Sigmoid colon (tissue), 7 donors: ENCODE measurements around the gene RASA1. TPM values are rescaled to one million over a fixed set of nuclear protein-coding genes. Genes with fewer than 3 reads are reported as not detected.

Source experiments
- DNase-seq: peaks from one replicate; pipeline ENCODE4 v3.0.0-alpha.2; 2019
- H3K27ac ChIP-seq, 4 donors: fragments of 200-600 bp; sonication (generic); one replicate each; pipeline ENCODE4 v1.5.1; 2016 to 2019; ENCODE audit warnings: mild to moderate bottlenecking in 1 of 4
- H3K27me3 ChIP-seq, 3 donors: fragments of 200-600 bp; sonication (generic); one replicate each; pipeline ENCODE4 v1.5.1; 2019; ENCODE audit warnings: mild to moderate bottlenecking in 1 of 3
- H3K36me3 ChIP-seq, 4 donors: fragments of 200-600 bp; sonication (generic); one replicate each; pipeline ENCODE4 v1.5.1; 2016 to 2019
- H3K4me1 ChIP-seq, 4 donors: fragments of 200-600 bp; sonication (generic); one replicate each; pipeline ENCODE4 v1.5.1; 2017 to 2019
- H3K4me3 ChIP-seq, 4 donors: fragments of 200-600 bp; sonication (generic); one replicate each; pipeline ENCODE4 v1.5.1; 2017 to 2019; ENCODE audit warnings: mild to moderate bottlenecking in 2 of 4, moderate library complexity in 1 of 4
- H3K9me3 ChIP-seq, 4 donors: fragments of 200-600 bp in 3 of 4; sonication (generic) in 3 of 4; one replicate each; pipeline versions ENCODE4 v1.5.1 to v1.6.1; 2013 to 2019
- CTCF ChIP-seq, 4 experiments: fragments of 450-650 bp in 3 of 4; fragments of 200-600 bp in 1 of 4; IDR thresholded peaks; one replicate each; pipeline ENCODE4 v1.5.1; 2016 to 2019; ENCODE audit warnings: antibody characterized with exemption in 4 of 4, mild to moderate bottlenecking in 3 of 4, moderate library complexity in 2 of 4
- EP300 ChIP-seq, 4 donors: sonication (generic); formaldehyde crosslinking; IDR thresholded peaks; one replicate each; pipeline ENCODE4 v1.6.1; 2017; ENCODE audit warnings: antibody characterized with exemption in 4 of 4
- POLR2A ChIP-seq, 2 donors: fragments of 450-650 bp; IDR thresholded peaks; one replicate each; pipeline ENCODE4 v1.6.1; 2016; ENCODE audit warnings: antibody characterized with exemption in 2 of 2, mild to moderate bottlenecking in 2 of 2, moderate library complexity in 2 of 2
- POLR2AphosphoS5 ChIP-seq, 4 donors: sonication (generic); formaldehyde crosslinking; IDR thresholded peaks; one replicate each; pipeline ENCODE4 v1.6.1; 2017; ENCODE audit warnings: antibody characterized with exemption in 4 of 4
- WGBS, 2 donors: extraction: QIAGEN DNeasy Blood & Tissue Kit; methylation state at CpG; one replicate each; pipeline ENCODE4 v1.1.7; 2013; 5-methylcytosine and 5-hydroxymethylcytosine counted together
- intact Hi-C: fragments of 100-400 bp; cut with DNase I; formaldehyde crosslinking; loops from one replicate; pipeline ENCODE4 v1.15.1; 2023
- polyA plus RNA-seq, 3 donors: library from polyadenylated mRNA; stranded (reverse); fragments of 200-250 nt; gene quantifications; one replicate each; pipeline ENCODE4 v1.2.3, GENCODE V29; 2013
- total RNA-seq, 4 donors: library from RNA; depleted of rRNA; stranded (reverse); fragments of >200 nt; gene quantifications; one replicate each; pipeline ENCODE4 v1.1.0, GENCODE V29; 2016
- donor health status: healthy with polysubstance abuse.
- donor health status: Bipolar disorder and iron deficiency.
- donor health status: healthy.

The RASA1 gene
- total and polyA plus RNA-seq, 7 donors, result 9.0 to 30.0 (median 22.7) TPM

- intact Hi-C loops, result no loop called here
- no peaks in the 10 kb centered on the region for H3K4me1 ChIP-seq
- DNase-seq, result no peak
- H3K9me3 ChIP-seq, result no peaks in the 10 kb centered on the region
- TF ChIP-seq POLR2A (IDR thresholded peaks at IDR 0.05), result no peak
- TF ChIP-seq EP300 (IDR thresholded peaks at IDR 0.05), result no peak
- no peak for TF ChIP-seq CTCF (IDR thresholded peaks at IDR 0.05)
- no peak for TF ChIP-seq POLR2AphosphoS5 (IDR thresholded peaks at IDR 0.05)
- 84 to 89% methylated on average over 2 of the region's 2 CpGs for WGBS, 2 donors
- no peaks in the 10 kb centered on the region for H3K27me3 ChIP-seq
- H3K36me3 ChIP-seq, result no peaks in the 10 kb centered on the region
- H3K4me3 ChIP-seq, result no peak overlapping the region
- H3K27ac ChIP-seq, result no peak overlapping the region
Observed at GRCh38 chr5:87254035-87254434, 13.6 kb upstream of the RASA1 start.

GRCh38 chr5:87258507-87258906 is 9.2 kb upstream of the RASA1 start:
- 89 to 95% methylated on average over 1 of the region's 1 CpG for WGBS, 2 donors
- H3K27ac ChIP-seq, result no peak overlapping the region

GRCh38 chr5:87260604-87261192 is 7.0 kb upstream of the RASA1 start:
- Histone ChIP-seq H3K4me1 (no peaks in the 10 kb centered on the region), H3K27me3 (no peaks in the 10 kb centered on the region), H3K9me3 (no peaks in the 10 kb centered on the region), H3K4me3 (no peak overlapping the region), H3K27ac (no peak overlapping the region), H3K36me3 (no peaks in the 10 kb centered on the region)
- intact Hi-C loops, result no loop called here
- TF ChIP-seq POLR2AphosphoS5 (IDR thresholded peaks at IDR 0.05) (no peak), POLR2A (IDR thresholded peaks at IDR 0.05) (no peak), EP300 (IDR thresholded peaks at IDR 0.05) (no peak), CTCF (IDR thresholded peaks at IDR 0.05) (no peak)
- no peak for DNase-seq
- 18 to 56% methylated on average over 4 of the region's 4 CpGs for WGBS, 2 donors

More at GRCh38 chr5:87258507-87258906, 9.2 kb upstream of the RASA1 start:
- DNase-seq, result no peak
- TF ChIP-seq CTCF (IDR thresholded peaks at IDR 0.05) (no peak), POLR2A (IDR thresholded peaks at IDR 0.05) (no peak), EP300 (IDR thresholded peaks at IDR 0.05) (no peak)
- Histone ChIP-seq H3K4me3 (no peak overlapping the region), H3K36me3 (no peaks in the 10 kb centered on the region), H3K9me3 (no peaks in the 10 kb centered on the region), H3K27me3 (no peaks in the 10 kb centered on the region), H3K4me1 (no peaks in the 10 kb centered on the region)
- intact Hi-C loops, result no loop called here

GRCh38 chr5:87263498-87263897 is 4.2 kb upstream of the RASA1 start:
- H3K36me3 ChIP-seq, result no peaks in the 10 kb centered on the region
- TF ChIP-seq POLR2A (IDR thresholded peaks at IDR 0.05) (no peak), POLR2AphosphoS5 (IDR thresholded peaks at IDR 0.05) (no peak), EP300 (IDR thresholded peaks at IDR 0.05) (no peak), CTCF (IDR thresholded peaks at IDR 0.05) (no peak)
- peaks cover 0 to 4% (median 2%) of the 10 kb centered on the region in 4 donors for H3K4me1 ChIP-seq
- 83 to 90% methylated on average over 3 of the region's 3 CpGs for WGBS, 2 donors
- H3K27ac ChIP-seq, result no peak overlapping the region
- no peak for DNase-seq
- no peaks in the 10 kb centered on the region for H3K9me3 ChIP-seq
- intact Hi-C loops, result no loop called here
- no peak overlapping the region for H3K4me3 ChIP-seq
- no peaks in the 10 kb centered on the region for H3K27me3 ChIP-seq
